SK-N-SH (cell line): ENCODE measurements around the gene POLD2.

Source experiments
- FOXJ3 ChIP-seq: sonication (generic); formaldehyde crosslinking; IDR thresholded peaks from 2 replicates; pipeline ENCODE4 v1.5.1; 2020; ENCODE audit warnings: mild to moderate bottlenecking, missing genetic modification reagents
- MXI1 ChIP-seq: IDR thresholded peaks from 2 replicates; pipeline ENCODE4 v1.6.1; 2012; ENCODE audit warnings: mild to moderate bottlenecking, low read depth, low read length, improper control_type of control experiment
- NRF1 ChIP-seq: IDR thresholded peaks from 2 replicates; pipeline ENCODE4 v1.6.1; 2012; ENCODE audit warnings: low read depth, mild to moderate bottlenecking, low read length

DNA sequence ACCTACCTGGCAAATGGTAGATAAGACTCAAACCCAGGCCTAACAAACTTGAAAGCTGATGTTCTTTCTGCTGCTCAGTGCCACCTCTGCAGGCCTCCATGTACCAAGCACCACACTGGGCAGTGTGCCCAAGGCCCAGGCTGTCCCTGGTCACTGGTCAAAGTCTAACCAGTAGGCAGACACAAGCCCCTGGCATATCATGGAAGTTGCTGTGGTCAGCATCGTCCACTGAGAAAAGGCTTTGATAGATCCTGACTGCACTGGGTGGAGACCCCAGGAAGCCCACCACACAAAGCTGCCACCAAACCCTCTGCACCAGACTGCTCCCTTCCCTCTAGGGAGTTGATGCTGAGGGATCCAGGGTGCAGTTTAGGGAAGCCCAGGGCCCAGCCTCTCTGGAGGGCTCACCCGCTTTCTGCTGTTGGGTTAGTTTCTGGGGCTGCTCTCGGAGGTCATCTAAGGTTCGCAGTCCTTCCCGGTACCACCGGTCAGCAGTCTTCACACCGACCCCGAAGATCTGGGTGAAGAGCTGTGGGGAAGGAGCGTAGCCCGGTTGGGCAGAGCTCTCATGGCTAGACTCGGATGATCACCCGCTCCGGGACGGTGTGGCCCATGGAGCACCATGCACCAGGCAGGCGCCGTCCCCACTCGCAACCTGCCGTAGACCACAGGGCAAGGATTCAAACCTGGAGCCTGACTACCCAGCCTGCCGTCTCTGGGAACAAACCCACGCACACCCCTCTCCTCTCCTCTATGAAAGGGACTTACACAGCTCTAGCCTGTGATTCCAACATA, 47.0 kb downstream of the POLD2 start:
- no peak for TF ChIP-seq NRF1
- TF ChIP-seq MXI1: no peak
- TF ChIP-seq FOXJ3 (CRISPR knock-in tag): no peak
